Measurements from ENCODE around the gene MED13L.
A peak's percentile ranks its signal among the peaks of the same experiment; 100 is the strongest.

Gene MED13L

DNA sequence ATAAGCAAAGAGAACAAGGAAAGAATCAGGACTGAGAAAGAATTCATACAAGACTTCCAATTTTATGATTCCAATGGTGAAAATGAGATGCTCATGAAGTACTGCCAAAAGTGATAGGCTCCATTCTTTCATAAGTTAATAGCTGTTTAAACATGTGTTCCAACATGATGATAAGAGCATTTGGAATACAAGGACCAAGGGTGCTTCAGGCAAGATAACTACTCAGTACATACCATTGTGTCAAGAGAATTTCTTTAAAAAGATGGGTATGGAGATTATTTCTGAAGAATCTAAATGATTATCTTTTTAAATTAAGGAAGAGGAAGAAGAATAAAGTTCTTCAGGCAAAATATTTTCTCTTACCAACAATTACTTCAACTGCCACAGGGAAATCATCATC, 258.1 kb downstream of the MED13L start:
- no peak overlapping the region for H3K4me3 ChIP-seq (replicated peaks; ENCODE audit: low read depth, low read length)
- DNase-seq (ENCODE audit: low read depth) = no peak
- TF ChIP-seq, protein P1, sequence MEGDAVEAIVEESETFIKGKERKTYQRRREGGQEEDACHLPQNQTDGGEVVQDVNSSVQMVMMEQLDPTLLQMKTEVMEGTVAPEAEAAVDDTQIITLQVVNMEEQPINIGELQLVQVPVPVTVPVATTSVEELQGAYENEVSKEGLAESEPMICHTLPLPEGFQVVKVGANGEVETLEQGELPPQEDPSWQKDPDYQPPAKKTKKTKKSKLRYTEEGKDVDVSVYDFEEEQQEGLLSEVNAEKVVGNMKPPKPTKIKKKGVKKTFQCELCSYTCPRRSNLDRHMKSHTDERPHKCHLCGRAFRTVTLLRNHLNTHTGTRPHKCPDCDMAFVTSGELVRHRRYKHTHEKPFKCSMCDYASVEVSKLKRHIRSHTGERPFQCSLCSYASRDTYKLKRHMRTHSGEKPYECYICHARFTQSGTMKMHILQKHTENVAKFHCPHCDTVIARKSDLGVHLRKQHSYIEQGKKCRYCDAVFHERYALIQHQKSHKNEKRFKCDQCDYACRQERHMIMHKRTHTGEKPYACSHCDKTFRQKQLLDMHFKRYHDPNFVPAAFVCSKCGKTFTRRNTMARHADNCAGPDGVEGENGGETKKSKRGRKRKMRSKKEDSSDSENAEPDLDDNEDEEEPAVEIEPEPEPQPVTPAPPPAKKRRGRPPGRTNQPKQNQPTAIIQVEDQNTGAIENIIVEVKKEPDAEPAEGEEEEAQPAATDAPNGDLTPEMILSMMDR (IDR thresholded peaks at IDR 0.05; ENCODE audit: low read length, missing control alignments) = no peak

DNA sequence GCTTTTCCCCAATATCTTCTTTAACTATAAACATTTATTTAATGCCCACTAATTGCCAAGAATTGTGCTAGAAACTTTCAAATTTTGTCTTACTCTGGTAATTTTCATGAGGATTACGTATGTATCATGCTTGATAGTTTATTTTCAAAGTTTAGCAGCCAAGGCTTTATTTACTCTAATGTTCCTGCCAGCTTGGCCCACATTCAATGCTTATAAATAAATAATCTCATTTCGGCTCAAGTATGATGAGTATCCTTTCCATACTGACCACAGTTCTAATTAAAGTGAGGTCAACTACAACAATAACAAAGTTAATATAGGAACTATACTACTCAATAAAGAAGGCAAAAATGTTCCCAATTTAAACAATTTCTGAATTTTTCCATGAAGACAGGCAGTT, 259.2 kb downstream of the MED13L start:
- TF ChIP-seq, protein P1 (IDR thresholded peaks at IDR 0.05; ENCODE audit: low read length, missing control alignments) = no peak
- DNase-seq (ENCODE audit: low read depth) = no peak
- no peak overlapping the region for H3K4me3 ChIP-seq (replicated peaks; ENCODE audit: low read depth, low read length)

DNA sequence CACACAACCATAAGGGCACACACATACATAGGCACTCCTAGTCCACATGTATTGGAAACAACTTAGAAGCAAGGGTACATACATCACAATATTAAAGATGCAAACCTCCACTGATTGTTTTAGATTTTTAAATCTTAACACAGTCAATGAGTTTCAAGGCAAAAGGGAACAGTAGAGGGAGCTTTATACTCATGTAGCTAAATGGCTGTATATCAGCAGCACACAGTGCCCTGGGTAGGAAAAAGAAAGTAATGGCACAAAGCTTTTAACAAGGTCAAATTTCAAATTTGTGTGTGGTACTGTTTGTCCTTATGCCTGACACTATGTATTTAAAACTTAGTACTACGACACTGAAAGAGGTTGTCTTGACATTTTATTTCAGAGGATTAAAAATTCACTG, 262.0 kb downstream of the MED13L start:
- no peak overlapping the region for H3K4me3 ChIP-seq (replicated peaks; ENCODE audit: low read depth, low read length)
- DNase-seq (ENCODE audit: low read depth) = peak; percentile 76
- TF ChIP-seq, protein P1 (IDR thresholded peaks at IDR 0.05; ENCODE audit: low read length, missing control alignments) = peak; percentile 71

DNA sequence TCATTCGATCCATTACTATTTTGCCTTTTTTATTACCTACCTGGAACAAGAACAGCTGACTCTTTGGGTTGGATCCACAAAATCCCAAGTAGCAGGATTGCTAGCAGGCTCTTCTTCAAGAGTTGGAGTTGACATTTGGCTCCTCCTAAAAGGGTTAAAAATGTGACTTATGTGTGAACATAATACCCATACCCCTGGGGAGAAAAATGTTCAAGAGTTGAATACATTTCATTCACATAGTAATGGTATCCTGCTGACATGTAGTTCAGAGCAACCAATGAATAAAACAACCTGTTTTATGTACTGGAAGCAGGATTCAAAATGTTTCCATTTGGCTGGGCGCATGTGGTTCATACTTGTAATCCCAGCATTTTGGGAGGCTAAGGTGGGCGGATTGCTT, 264.7 kb downstream of the MED13L start:
- no peak for DNase-seq (ENCODE audit: low read depth)
- H3K4me3 ChIP-seq (replicated peaks; ENCODE audit: low read depth, low read length) = no peak overlapping the region
- TF ChIP-seq, protein P1 (IDR thresholded peaks at IDR 0.05; ENCODE audit: low read length, missing control alignments) = no peak

DNA sequence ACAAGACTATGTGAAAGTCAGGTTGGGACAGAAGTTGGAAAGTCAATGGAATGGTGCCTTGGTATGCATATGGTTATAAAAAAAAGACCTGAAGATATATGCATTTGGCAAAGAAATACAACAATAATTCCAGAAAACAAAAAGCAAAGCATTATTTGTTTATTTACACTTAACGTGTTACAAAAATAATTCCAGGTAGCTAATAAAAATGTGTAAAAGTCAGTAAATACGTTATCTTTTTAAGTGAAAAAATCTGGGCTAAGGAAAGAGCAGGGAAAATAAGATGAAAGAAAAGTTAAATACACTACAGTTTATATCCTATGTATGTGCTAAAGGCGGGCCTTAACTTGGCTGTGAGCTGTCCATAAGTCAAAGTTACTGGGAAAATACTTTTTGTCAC, 266.3 kb downstream of the MED13L start:
- H3K4me3 ChIP-seq (replicated peaks; ENCODE audit: low read depth, low read length) = no peak overlapping the region
- TF ChIP-seq, protein P1 (IDR thresholded peaks at IDR 0.05; ENCODE audit: low read length, missing control alignments) = no peak
- no peak for DNase-seq (ENCODE audit: low read depth)

DNA sequence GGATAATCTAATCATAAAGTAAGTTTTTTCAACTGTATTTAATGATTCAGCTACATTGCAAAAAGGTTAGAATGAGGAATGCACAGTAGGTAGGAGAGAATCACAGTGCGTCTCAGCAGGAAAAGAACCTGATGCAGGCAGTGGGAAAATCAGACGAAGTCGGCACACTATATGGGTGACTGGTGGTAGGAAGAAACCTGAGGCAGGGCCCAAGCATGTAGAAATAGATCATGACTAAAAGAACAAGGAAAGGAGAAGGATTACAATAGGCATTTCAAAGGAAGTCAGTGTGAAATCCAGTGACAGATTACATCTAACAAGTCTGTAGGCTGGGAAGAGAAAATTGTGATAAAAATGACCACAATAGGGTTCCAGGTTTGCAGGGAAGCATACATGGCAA, 267.0 kb downstream of the MED13L start:
- DNase-seq (ENCODE audit: low read depth) = no peak
- H3K4me3 ChIP-seq (replicated peaks; ENCODE audit: low read depth, low read length) = no peak overlapping the region
- TF ChIP-seq, protein P1 (IDR thresholded peaks at IDR 0.05; ENCODE audit: low read length, missing control alignments) = no peak

- DNase-seq (ENCODE audit: low read depth) = peak; percentile 10
- no peak overlapping the region for H3K4me3 ChIP-seq (replicated peaks; ENCODE audit: low read depth, low read length)
- TF ChIP-seq, protein P1 (IDR thresholded peaks at IDR 0.05; ENCODE audit: low read length, missing control alignments) = peak; percentile 44
Observed at GRCh38 chr12:116009805-116010204, 267.7 kb downstream of the MED13L start.
